Measurements from ENCODE around the gene SLC44A4. TPM values are rescaled to one million over a fixed set of nuclear protein-coding genes. Genes with fewer than 3 reads are reported as not detected.

Gene SLC44A4
- total and polyA plus RNA-seq, 9 of the 15 experiments (the other 6 are each of a cell fraction or from before 2014, with no cell fraction given) = 7.9 to 18.6 (median 11.2) TPM

- TF ChIP-seq CUX1 (CRISPR knock-in tag; IDR thresholded peaks at IDR 0.05) = no peak
- TF ChIP-seq, protein P1, sequence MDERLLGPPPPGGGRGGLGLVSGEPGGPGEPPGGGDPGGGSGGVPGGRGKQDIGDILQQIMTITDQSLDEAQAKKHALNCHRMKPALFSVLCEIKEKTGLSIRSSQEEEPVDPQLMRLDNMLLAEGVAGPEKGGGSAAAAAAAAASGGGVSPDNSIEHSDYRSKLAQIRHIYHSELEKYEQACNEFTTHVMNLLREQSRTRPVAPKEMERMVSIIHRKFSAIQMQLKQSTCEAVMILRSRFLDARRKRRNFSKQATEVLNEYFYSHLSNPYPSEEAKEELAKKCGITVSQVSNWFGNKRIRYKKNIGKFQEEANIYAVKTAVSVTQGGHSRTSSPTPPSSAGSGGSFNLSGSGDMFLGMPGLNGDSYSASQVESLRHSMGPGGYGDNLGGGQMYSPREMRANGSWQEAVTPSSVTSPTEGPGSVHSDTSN (CRISPR knock-in tag; IDR thresholded peaks at IDR 0.05; ENCODE audit: low read depth) = no peak
- TF ChIP-seq, protein P1 (tag; conservative IDR thresholded peaks at IDR 0.05; ENCODE audit: low read depth) = no peak
- TF ChIP-seq NFATC3 (IDR thresholded peaks at IDR 0.05) = no peak
- no peak for TF ChIP-seq HMGXB4 (CRISPR knock-in tag; IDR thresholded peaks at IDR 0.05)
- TF ChIP-seq GTF3C2 (IDR thresholded peaks at IDR 0.05; ENCODE audit: borderline replicate concordance, extremely low read depth, insufficient read length) = no peak
- no peak for TF ChIP-seq SUPT5H (IDR thresholded peaks at IDR 0.05)
- no peak for TF ChIP-seq ZC3H11A (IDR thresholded peaks at IDR 0.05; ENCODE audit: low read depth, low read length)
- no peak for TF ChIP-seq TEAD1 (CRISPR knock-in tag; IDR thresholded peaks at IDR 0.05)
- no peak for TF ChIP-seq SRF (CRISPR knock-in tag; IDR thresholded peaks at IDR 0.05)
- TF ChIP-seq TRIM24 (IDR thresholded peaks at IDR 0.05) = no peak
- no peak for TF ChIP-seq ZNF212 (CRISPR knock-in tag; IDR thresholded peaks at IDR 0.05)
- no peak for TF ChIP-seq MCM7 (IDR thresholded peaks at IDR 0.05)
- no peak for TF ChIP-seq GATAD2A (IDR thresholded peaks at IDR 0.05)
- TF ChIP-seq TCF3 (CRISPR knock-in tag; IDR thresholded peaks at IDR 0.05) = 0 out of 2 replicates have a peak, but pooled peaks have one; percentile 17
- TF ChIP-seq TBL1XR1 (IDR thresholded peaks at IDR 0.05; ENCODE audit: low read length in 2 of 2) = peak in 1 of 2 experiments; percentile 17; a peak in 1 of 4 replicates
- no peak for TF ChIP-seq PTRF (tag; IDR thresholded peaks at IDR 0.05)
- TF ChIP-seq ZC3H4 (CRISPR knock-in tag; IDR thresholded peaks at IDR 0.05; ENCODE audit: borderline replicate concordance) = no peak
These were observed 25.2 kb upstream of the SLC44A4 start (continued) for GRCh38 chr6:31903957-31904356.
